CD14-positive monocyte (primary cell): Measurements from ENCODE around the gene PRIM2. TPM values are rescaled to one million over a fixed set of nuclear protein-coding genes. Genes with fewer than 3 reads are reported as not detected.
"Not testable (repeated sequence)": the region's sequence is repeated elsewhere in the genome, so short reads cannot be mapped to it uniquely, and the experiment has no call there.

Experiments
- DNase-seq, 3 donors: peaks; one replicate each; pipeline ENCODE4 v3.0.0-alpha.2; 2011 to 2022
- H2AFZ ChIP-seq: 2 replicates; pipeline ENCODE4 v1.6.0; 2012; ENCODE audit warnings: mild to moderate bottlenecking, low read depth, low read length, inconsistent platforms; ENCODE audit not compliant: insufficient read depth, poor library complexity, severe bottlenecking
- H3K27ac ChIP-seq, 2 donors: 1 replicate in 1 of 2; 2 replicates in 1 of 2; pipeline ENCODE4 v1.5.1; 2012 to 2013; ENCODE audit warnings: low read length in 2 of 2, control low read depth in 1 of 2, inconsistent platforms in 1 of 2, low read depth in 1 of 2, mild to moderate bottlenecking in 1 of 2
- H3K27me3 ChIP-seq, 2 donors: one replicate each; pipeline versions ENCODE4 v1.6.0 to v1.6.1; 2011 to 2013; ENCODE audit warnings: low read length in 2 of 2; ENCODE audit not compliant: control insufficient read depth in 2 of 2, insufficient read depth in 2 of 2
- H3K36me3 ChIP-seq, 2 donors: replicated peaks in 1 of 2; 1 replicate in 1 of 2; 2 replicates in 1 of 2; pipeline versions ENCODE4 v1.5.1 to v1.6.1; 2012 to 2013; ENCODE audit warnings: low read length in 2 of 2, control low read depth in 1 of 2, inconsistent platforms in 1 of 2, mild to moderate bottlenecking in 1 of 2; ENCODE audit not compliant: insufficient read depth in 2 of 2, control insufficient read depth in 1 of 2
- H3K4me1 ChIP-seq, 2 donors: 1 replicate in 1 of 2; 2 replicates in 1 of 2; pipeline versions ENCODE4 v1.5.1 to v1.6.1; 2012 to 2013; ENCODE audit warnings: low read length in 2 of 2, control low read depth in 1 of 2, inconsistent platforms in 1 of 2, mild to moderate bottlenecking in 1 of 2, moderate library complexity in 1 of 2; ENCODE audit not compliant: insufficient read depth in 2 of 2, control insufficient read depth in 1 of 2
- H3K4me2 ChIP-seq: replicated peaks from 2 replicates; pipeline ENCODE3; 2012; ENCODE audit warnings: low read length, moderate library complexity, mild to moderate bottlenecking; ENCODE audit not compliant: poor library complexity, severe bottlenecking; ENCODE audit errors: extremely low read depth
- H3K4me3 ChIP-seq, 3 experiments: fragments of 200-600 bp in 1 of 3; sonication (generic) in 1 of 3; replicated peaks in 1 of 3; 1 replicate in 2 of 3; 2 replicates in 1 of 3; pipeline ENCODE4 v1.5.1; 2011 to 2013; ENCODE audit warnings: low read length in 3 of 3, mild to moderate bottlenecking in 3 of 3, control low read depth in 2 of 3, low read depth in 2 of 3, inconsistent platforms in 1 of 3, moderate library complexity in 1 of 3
- H3K79me2 ChIP-seq: 2 replicates; pipeline ENCODE4 v1.6.0; 2012; ENCODE audit warnings: mild to moderate bottlenecking, control low read depth, inconsistent platforms, low read length, moderate library complexity; ENCODE audit not compliant: insufficient read depth
- H3K9ac ChIP-seq: 2 replicates; pipeline ENCODE4 v1.6.0; 2017; ENCODE audit warnings: low read length, mild to moderate bottlenecking; ENCODE audit not compliant: insufficient read depth, poor library complexity, severe bottlenecking
- H3K9me3 ChIP-seq, 2 donors: replicated peaks in 1 of 2; 1 replicate in 1 of 2; 2 replicates in 1 of 2; pipeline versions ENCODE4 v1.5.1 to v1.6.1; 2012 to 2013; ENCODE audit warnings: low read length in 2 of 2, control low read depth in 1 of 2; ENCODE audit not compliant: control insufficient read depth in 1 of 2, insufficient read depth in 1 of 2
- H4K20me1 ChIP-seq: 2 replicates; pipeline ENCODE4 v1.6.0; 2012; ENCODE audit warnings: mild to moderate bottlenecking, low read length, control low read depth, moderate library complexity; ENCODE audit not compliant: insufficient read depth
- H3K27ac Mint-ChIP-seq, 7 donors: one replicate each; pipeline ENCODE4 v1.8.0; 2020; ENCODE audit warnings: mild to moderate bottlenecking in 7 of 7, mixed read lengths in 7 of 7, moderate library complexity in 6 of 7, inconsistent platforms in 2 of 7
- H3K27me3 Mint-ChIP-seq, 3 donors: one replicate each; pipeline ENCODE4 v1.8.0; 2021 to 2022; ENCODE audit warnings: low read depth in 3 of 3, mild to moderate bottlenecking in 3 of 3, mixed read lengths in 3 of 3, moderate library complexity in 3 of 3, inconsistent platforms in 1 of 3
- H3K36me3 Mint-ChIP-seq, 2 donors: one replicate each; pipeline ENCODE4 v1.8.0; 2020; ENCODE audit warnings: mixed read lengths in 2 of 2, inconsistent platforms in 1 of 2, mild to moderate bottlenecking in 1 of 2
- H3K4me1 Mint-ChIP-seq: one replicate; pipeline ENCODE4 v1.8.0; 2020; ENCODE audit warnings: mild to moderate bottlenecking, mixed read lengths
- H3K4me3 Mint-ChIP-seq, 2 donors: one replicate each; pipeline ENCODE4 v1.8.0; 2020; ENCODE audit warnings: mild to moderate bottlenecking in 2 of 2, mixed read lengths in 2 of 2, moderate library complexity in 1 of 2
- H3K9me3 Mint-ChIP-seq, 7 donors: one replicate each; pipeline ENCODE4 v1.8.0; 2020 to 2022; ENCODE audit warnings: mixed read lengths in 7 of 7, mild to moderate bottlenecking in 6 of 7, moderate library complexity in 6 of 7, inconsistent platforms in 2 of 7
- WGBS: methylation state at CpG from one replicate; pipeline ENCODE4 v1.1.5; 2013; ENCODE audit warnings: missing lambda C conversion rate; ENCODE audit not compliant: insufficient coverage; 5-methylcytosine and 5-hydroxymethylcytosine counted together
- intact Hi-C, 2 donors: fragments of 100-400 bp; cut with micrococcal nuclease; formaldehyde crosslinking; loops; one replicate each; pipeline versions ENCODE4 v1.15.0 to v1.15.1; 2023
- polyA plus RNA-seq, 3 donors: library from polyadenylated mRNA; depleted of rRNA in 1 of 3; unstranded in 2 of 3; stranded (reverse) in 1 of 3; fragments of 300-500 nt in 2 of 3; fragments of >200 nt in 1 of 3; fragmentation: Illumina TruSeq in 2 of 3; gene quantifications; 1 replicate in 2 of 3; 2 replicates in 1 of 3; pipeline ENCODE4 v1.2.3, GENCODE V29; 2012 to 2021

The PRIM2 gene
- polyA plus RNA-seq, 3 donors: 2.8 to 5.1 (median 4.2) TPM

GRCh38 chr6:57500368-57501021 is 183.1 kb downstream of the PRIM2 start:
- DNase-seq, H3K9ac ChIP-seq, H3K27me3 Mint-ChIP-seq, H3K4me3 Mint-ChIP-seq, H3K4me1 Mint-ChIP-seq, H3K4me1 ChIP-seq, H3K9me3 ChIP-seq, intact Hi-C loops, H3K27ac ChIP-seq, H2AFZ ChIP-seq, H4K20me1 ChIP-seq, H3K27ac Mint-ChIP-seq, H3K79me2 ChIP-seq, H3K36me3 Mint-ChIP-seq, H3K9me3 Mint-ChIP-seq, H3K36me3 ChIP-seq, H3K27me3 ChIP-seq, H3K4me2 ChIP-seq, H3K4me3 ChIP-seq: not testable (repeated sequence)
- no CpG with 5 or more reads among the region's 4 CpGs for WGBS

DNA sequence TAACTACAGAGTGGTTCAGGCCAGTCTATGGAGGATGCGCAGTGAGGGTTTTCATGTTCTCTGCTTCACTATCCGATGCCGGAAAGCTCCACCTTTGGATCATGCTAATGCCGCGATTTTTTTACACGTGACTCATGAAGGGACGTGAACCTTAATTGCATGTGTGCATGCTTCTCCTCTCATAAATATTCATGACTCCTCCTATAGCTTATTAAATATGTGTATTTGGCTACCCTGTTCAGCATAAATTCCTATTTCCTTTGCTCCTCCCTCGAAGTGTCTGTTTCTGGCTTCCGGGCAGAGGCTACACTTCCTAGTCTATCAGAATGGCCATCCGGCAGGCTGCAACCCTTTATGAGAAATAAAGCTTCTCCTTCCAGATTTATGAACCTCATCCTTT is 185.0 kb downstream of the PRIM2 start:
- H3K27me3 ChIP-seq, H3K4me1 ChIP-seq, DNase-seq, H3K36me3 ChIP-seq, H3K9ac ChIP-seq, H3K4me3 Mint-ChIP-seq, H3K4me1 Mint-ChIP-seq, H3K9me3 ChIP-seq, H3K27ac Mint-ChIP-seq, intact Hi-C loops, H3K4me2 ChIP-seq, H3K27me3 Mint-ChIP-seq, H3K27ac ChIP-seq, H3K79me2 ChIP-seq, H4K20me1 ChIP-seq, H2AFZ ChIP-seq, H3K9me3 Mint-ChIP-seq, H3K36me3 Mint-ChIP-seq, H3K4me3 ChIP-seq: not testable (repeated sequence)
- no CpG with 5 or more reads among the region's 10 CpGs for WGBS

GRCh38 chr6:57505251-57505650 is 187.8 kb downstream of the PRIM2 start:
- H3K9me3 ChIP-seq, H4K20me1 ChIP-seq, H3K36me3 ChIP-seq, H3K4me1 ChIP-seq, H3K4me1 Mint-ChIP-seq, H3K36me3 Mint-ChIP-seq, H3K27me3 Mint-ChIP-seq, H3K4me2 ChIP-seq, H3K27ac Mint-ChIP-seq, DNase-seq, H3K79me2 ChIP-seq, H3K4me3 Mint-ChIP-seq, H3K9me3 Mint-ChIP-seq, H3K27me3 ChIP-seq, H3K4me3 ChIP-seq, intact Hi-C loops, H3K27ac ChIP-seq, H3K9ac ChIP-seq, H2AFZ ChIP-seq: not testable (repeated sequence)
- WGBS: no CpG with 5 or more reads among the region's 1 CpG

DNA sequence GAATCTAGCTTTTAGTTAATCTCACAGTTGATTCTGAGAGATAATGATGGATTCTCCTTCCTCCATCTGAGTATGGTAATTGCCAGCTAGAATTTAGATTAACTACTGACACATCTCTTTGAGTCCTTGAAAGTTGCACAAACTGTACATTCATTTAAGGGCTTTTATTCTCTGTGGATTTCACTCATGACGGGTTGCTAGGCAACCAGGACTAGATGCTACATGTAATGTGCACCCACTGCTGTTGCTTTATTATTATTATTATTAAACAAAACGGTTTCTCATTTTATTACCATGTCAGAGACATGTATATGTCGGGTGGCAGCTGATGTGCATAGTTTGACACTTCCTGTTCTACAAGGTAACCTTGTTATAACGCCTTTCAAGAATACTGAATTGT is 193.0 kb downstream of the PRIM2 start:
- H3K4me1 Mint-ChIP-seq, H3K9me3 ChIP-seq, H4K20me1 ChIP-seq, H3K4me3 ChIP-seq, H3K9me3 Mint-ChIP-seq, H3K9ac ChIP-seq, H3K27ac Mint-ChIP-seq, H3K4me1 ChIP-seq, H3K4me3 Mint-ChIP-seq, H3K27me3 ChIP-seq, H3K36me3 ChIP-seq, H3K27me3 Mint-ChIP-seq, H3K27ac ChIP-seq, intact Hi-C loops, H3K79me2 ChIP-seq, DNase-seq, H3K36me3 Mint-ChIP-seq, H2AFZ ChIP-seq, H3K4me2 ChIP-seq: not testable (repeated sequence)
- WGBS: no CpG with 5 or more reads among the region's 4 CpGs
